ENCODE measurements around the gene RPH3AL.
"Not testable (repeated sequence)": the region's sequence is repeated elsewhere in the genome, so short reads cannot be mapped to it uniquely, and the experiment has no call there.

RPH3AL gene

GRCh38 chr17:224576-224975 lies 128.0 kb downstream of the RPH3AL start:
- DNase-seq (ENCODE audit: low read depth), result not testable (repeated sequence)

GRCh38 chr17:223723-224471 lies 128.7 kb downstream of the RPH3AL start:
- DNase-seq (ENCODE audit: low read depth), result no peak

GRCh38 chr17:222172-222571 lies 130.4 kb downstream of the RPH3AL start:
- DNase-seq (ENCODE audit: low read depth), result no peak

- DNase-seq (ENCODE audit: low read depth), result no peak
Observed at GRCh38 chr17:219696-220095, 132.9 kb downstream of the RPH3AL start.

- no peak for DNase-seq (ENCODE audit: low read depth)
Observed at GRCh38 chr17:218432-219110, 134.0 kb downstream of the RPH3AL start.

GRCh38 chr17:216625-217024 lies 136.0 kb downstream of the RPH3AL start:
- no peak for DNase-seq (ENCODE audit: low read depth)

- not testable (repeated sequence) for DNase-seq (ENCODE audit: low read depth)
Observed at GRCh38 chr17:215563-216478, 136.8 kb downstream of the RPH3AL start.

GRCh38 chr17:214881-215331 lies 137.7 kb downstream of the RPH3AL start:
- DNase-seq (ENCODE audit: low read depth), result no peak

- no peak for DNase-seq (ENCODE audit: low read depth)
Observed at GRCh38 chr17:213286-214105, 139.1 kb downstream of the RPH3AL start.

GRCh38 chr17:210402-210801 lies 142.2 kb downstream of the RPH3AL start:
- no peak for DNase-seq (ENCODE audit: low read depth)

- DNase-seq (ENCODE audit: low read depth), result no peak
Observed at GRCh38 chr17:208429-208828, 144.2 kb downstream of the RPH3AL start.

- DNase-seq (ENCODE audit: low read depth), result no peak
Observed at GRCh38 chr17:207775-208174, 144.8 kb downstream of the RPH3AL start.

- no peak for DNase-seq (ENCODE audit: low read depth)
Observed at GRCh38 chr17:206941-207560, 145.6 kb downstream of the RPH3AL start.

- DNase-seq (ENCODE audit: low read depth), result not testable (repeated sequence)
Observed at GRCh38 chr17:206484-206883, 146.1 kb downstream of the RPH3AL start.

- no peak for DNase-seq (ENCODE audit: low read depth)
Observed at GRCh38 chr17:205817-206216, 146.8 kb downstream of the RPH3AL start.

- no peak for DNase-seq (ENCODE audit: low read depth)
Observed at GRCh38 chr17:205148-205669, 147.4 kb downstream of the RPH3AL start.

GRCh38 chr17:204427-205147 lies 148.0 kb downstream of the RPH3AL start:
- no peak for DNase-seq (ENCODE audit: low read depth)

GRCh38 chr17:202501-202951 lies 150.1 kb downstream of the RPH3AL start:
- DNase-seq (ENCODE audit: low read depth), result no peak

- not testable (repeated sequence) for DNase-seq (ENCODE audit: low read depth)
Observed at GRCh38 chr17:201736-202135, 150.9 kb downstream of the RPH3AL start.

- not testable (repeated sequence) for DNase-seq (ENCODE audit: low read depth)
Observed at GRCh38 chr17:201257-201656, 151.3 kb downstream of the RPH3AL start.

Measured in stimulated activated CD8-positive, alpha-beta memory T cell treated with anti-CD3 and anti-CD28 coated beads, Interleukin-7, amount 100 ng/mL, for 24 hours (primary cell).